Measurements from ENCODE around the gene NR5A2.

The NR5A2 gene

GRCh38 chr1:200124309-200124708 lies 96.8 kb downstream of the NR5A2 start:
- DNase-seq (ENCODE audit: low read depth), result no peak

GRCh38 chr1:200128081-200128480 lies 100.6 kb downstream of the NR5A2 start:
- DNase-seq (ENCODE audit: low read depth), result no peak

GRCh38 chr1:200128944-200129879 lies 101.7 kb downstream of the NR5A2 start:
- no peak for DNase-seq (ENCODE audit: low read depth)

GRCh38 chr1:200130552-200130951 lies 103.0 kb downstream of the NR5A2 start:
- no peak for DNase-seq (ENCODE audit: low read depth)

GRCh38 chr1:200131551-200132125 lies 104.1 kb downstream of the NR5A2 start:
- peak; percentile 54 for DNase-seq (ENCODE audit: low read depth)

DNA sequence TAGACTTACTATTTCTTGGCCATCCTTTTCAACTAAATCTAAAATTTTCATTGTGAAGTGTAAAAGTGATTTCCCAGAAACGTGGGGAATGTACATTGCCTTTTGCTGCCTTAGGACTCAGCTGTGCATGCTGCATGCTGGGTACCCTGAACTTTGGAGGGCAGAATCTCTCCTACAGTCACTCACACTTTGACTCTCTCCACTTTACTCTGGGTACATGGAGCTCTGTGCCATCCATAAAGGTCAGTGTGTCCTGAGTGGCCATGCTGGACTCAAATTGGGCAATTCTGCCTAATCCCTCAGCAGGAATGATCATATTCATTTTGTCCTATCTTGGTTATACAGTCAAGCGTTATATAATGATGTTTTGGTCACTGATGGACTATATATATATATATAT lies 105.6 kb downstream of the NR5A2 start:
- no peak for DNase-seq (ENCODE audit: low read depth)

- DNase-seq (ENCODE audit: low read depth), result no peak
Measured at GRCh38 chr1:200134116-200134515, 106.6 kb downstream of the NR5A2 start.

DNA sequence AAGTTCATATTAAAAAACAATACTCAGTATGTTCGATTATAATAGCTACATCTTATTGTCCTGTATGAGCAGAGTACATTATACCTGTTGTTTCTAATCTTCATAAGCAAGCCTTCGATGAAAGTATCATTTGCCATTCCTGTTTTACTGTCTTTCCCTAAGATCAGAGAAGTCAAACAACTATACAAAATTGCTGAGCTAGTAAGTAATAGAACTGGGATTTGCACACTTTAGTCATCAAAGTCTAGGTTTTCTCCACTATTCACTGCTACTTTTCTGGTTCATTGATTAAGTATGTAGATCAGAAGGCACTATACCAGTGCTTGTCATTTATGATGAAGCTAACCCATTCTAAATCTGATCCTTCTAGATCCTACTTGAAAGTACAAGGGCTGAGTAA lies 108.9 kb downstream of the NR5A2 start:
- DNase-seq (ENCODE audit: low read depth), result no peak

GRCh38 chr1:200139661-200140250 lies 112.2 kb downstream of the NR5A2 start:
- DNase-seq (ENCODE audit: low read depth), result peak; percentile 75

- DNase-seq (ENCODE audit: low read depth), result no peak
Measured at GRCh38 chr1:200143347-200143746, 115.8 kb downstream of the NR5A2 start.

GRCh38 chr1:200146100-200146499 lies 118.6 kb downstream of the NR5A2 start:
- no peak for DNase-seq (ENCODE audit: low read depth)

- no peak for DNase-seq (ENCODE audit: low read depth)
Measured at GRCh38 chr1:200147094-200147493, 119.6 kb downstream of the NR5A2 start.

GRCh38 chr1:200147742-200148141 lies 120.2 kb downstream of the NR5A2 start:
- DNase-seq (ENCODE audit: low read depth), result no peak

GRCh38 chr1:200150006-200150405 lies 122.5 kb downstream of the NR5A2 start:
- DNase-seq (ENCODE audit: low read depth), result no peak

DNA sequence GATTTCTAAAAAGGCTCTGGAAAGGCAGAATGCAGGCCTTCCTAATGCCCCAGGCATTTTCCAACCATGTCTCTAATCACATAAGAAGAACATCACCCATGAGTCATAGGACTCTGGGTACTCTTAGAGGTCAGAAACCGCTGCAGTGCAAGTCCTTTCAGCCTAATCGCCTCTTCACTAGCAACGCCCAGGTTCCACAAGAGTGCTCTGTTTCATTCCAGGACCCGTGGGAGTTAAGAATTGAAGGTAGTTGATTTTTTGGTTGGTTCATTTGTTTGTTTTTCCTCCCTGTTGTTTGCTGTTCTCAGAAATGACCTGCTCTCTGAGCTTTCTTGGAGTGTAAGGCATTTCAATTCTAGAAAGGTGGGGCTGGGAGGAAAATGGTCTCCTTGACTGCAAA lies 123.2 kb downstream of the NR5A2 start:
- DNase-seq (ENCODE audit: low read depth), result peak; percentile 91

DNA sequence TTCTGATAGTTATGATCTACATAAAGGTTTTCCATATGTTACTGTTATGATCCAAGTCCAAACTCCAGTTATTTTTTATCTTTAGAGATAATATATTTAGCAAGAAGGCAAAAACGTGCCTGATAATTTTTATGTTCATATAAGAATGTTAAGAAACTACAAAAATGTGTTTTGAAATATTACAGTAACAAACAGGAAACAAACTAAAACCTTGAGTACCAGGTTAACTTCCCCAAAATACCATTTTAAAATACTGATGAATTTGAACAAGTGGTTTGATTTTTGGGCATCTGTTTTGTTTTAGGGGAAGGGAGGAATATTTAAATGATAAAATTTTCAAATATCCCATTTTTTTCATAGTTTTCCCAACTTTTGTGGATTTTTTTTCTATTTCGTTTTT lies 124.8 kb downstream of the NR5A2 start:
- DNase-seq (ENCODE audit: low read depth), result no peak

DNA sequence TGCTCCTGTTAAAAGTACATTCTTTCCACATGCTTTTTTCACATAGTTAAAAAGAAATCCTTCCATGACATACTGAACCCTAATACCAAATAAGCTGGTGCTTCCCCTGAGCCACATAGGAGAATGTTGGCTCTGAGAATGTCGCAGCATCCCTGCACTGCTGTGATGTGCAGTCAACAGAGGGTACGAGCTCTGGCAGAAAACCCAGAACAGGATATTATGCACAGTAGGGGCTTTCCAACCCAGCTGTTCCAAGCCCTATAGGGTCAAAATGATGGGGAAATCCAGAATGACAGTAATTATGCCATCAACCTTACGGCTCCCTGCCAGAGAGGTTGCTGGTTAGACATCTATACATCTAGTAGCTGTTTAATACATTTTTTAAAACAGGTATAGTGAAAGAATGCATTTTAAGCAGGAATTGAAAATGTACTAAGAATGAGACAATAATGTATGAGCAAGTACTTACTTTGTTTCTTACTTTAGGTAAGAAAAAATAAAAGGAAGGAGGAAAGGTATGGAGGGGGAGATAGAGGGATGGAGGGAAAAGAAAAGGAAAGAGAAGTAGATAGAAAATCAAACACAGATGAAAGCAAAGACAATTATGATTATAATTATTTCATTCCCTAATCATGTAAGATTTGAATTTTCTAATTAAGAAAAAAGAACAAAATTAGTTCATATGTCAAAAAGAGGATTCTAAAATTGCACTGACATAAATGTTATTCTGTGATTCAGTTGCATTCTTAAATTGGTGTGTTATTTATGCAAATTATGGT lies 126.0 kb downstream of the NR5A2 start:
- no peak for DNase-seq (ENCODE audit: low read depth)

- no peak for DNase-seq (ENCODE audit: low read depth)
Measured at GRCh38 chr1:200154069-200154767, 126.7 kb downstream of the NR5A2 start.

GRCh38 chr1:200157715-200158114 lies 130.2 kb downstream of the NR5A2 start:
- DNase-seq (ENCODE audit: low read depth), result no peak

GRCh38 chr1:200161801-200162200 lies 134.3 kb downstream of the NR5A2 start:
- DNase-seq (ENCODE audit: low read depth), result no peak

DNA sequence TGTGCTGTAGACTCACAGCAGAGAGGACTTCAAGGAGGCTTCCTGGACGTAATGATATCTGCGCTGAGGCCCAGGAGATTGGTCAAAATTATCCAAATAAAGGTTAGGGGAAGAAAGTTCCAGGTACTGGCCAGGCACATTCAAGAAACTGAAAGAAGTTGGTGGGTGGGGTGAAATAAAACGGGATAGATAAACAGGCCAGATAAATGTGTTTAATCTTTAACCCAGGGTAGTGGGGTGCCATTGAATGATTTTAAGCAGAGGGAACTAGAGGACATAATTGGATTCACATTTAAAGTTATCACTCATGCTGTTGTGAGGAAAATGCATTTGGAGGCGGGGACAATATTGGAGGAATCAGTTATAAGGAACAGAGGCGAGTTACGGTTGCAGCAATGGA lies 134.7 kb downstream of the NR5A2 start:
- no peak for DNase-seq (ENCODE audit: low read depth)

- DNase-seq (ENCODE audit: low read depth), result no peak
Measured at GRCh38 chr1:200162877-200163276, 135.4 kb downstream of the NR5A2 start.

All from ELR (cell line).